HG03354 (cell line): ENCODE measurements around the gene NUP205.
"Not testable (repeated sequence)": the region's sequence is repeated elsewhere in the genome, so short reads cannot be mapped to it uniquely, and the experiment has no call there.

Experiments used
- ATAC-seq: cut with Tn5 transposase; IDR thresholded peaks from one replicate; pipeline ENCODE4 v1.9.1; 2021; ENCODE audit warnings: mild to moderate bottlenecking; ENCODE audit not compliant: unreplicated experiment, poor library complexity, severe bottlenecking

NUP205 gene

GRCh38 chr7:135690566-135690965, 132.8 kb downstream of the NUP205 start:
- ATAC-seq: no peak

- ATAC-seq: no peak
Observed at GRCh38 chr7:135692055-135692454, 134.3 kb downstream of the NUP205 start.

- ATAC-seq: not testable (repeated sequence)
Observed at GRCh38 chr7:135692606-135693005, 134.9 kb downstream of the NUP205 start.

GRCh38 chr7:135693558-135693957, 135.8 kb downstream of the NUP205 start:
- ATAC-seq: no peak

- no peak for ATAC-seq
Observed at GRCh38 chr7:135697276-135698049, 139.7 kb downstream of the NUP205 start.
